ENCODE data around the gene FAM20C. TPM values are rescaled to one million over a fixed set of nuclear protein-coding genes. Genes with fewer than 3 reads are reported as not detected.

Gene FAM20C
- total and polyA plus RNA-seq, 10 of the 15 experiments (the other 5 are each of a cell fraction or from before 2014, with no cell fraction given), result 0.44 TPM; not detected in 9

GRCh38 chr7:167090-167855, 25.1 kb upstream of the FAM20C start:
- intact Hi-C loops (cut with micrococcal nuclease; ENCODE audit: unreplicated experiment), result no loop called here
- 16% methylated on average over 25 of the region's 25 CpGs for WGBS (ENCODE audit: insufficient coverage, insufficient replicate concordance, low lambda C conversion rate, missing lambda C conversion rate)

More at GRCh38 chr7:167090-167855, 25.1 kb upstream of the FAM20C start:
- ChIA-PET CTCF (no interaction called here), RAD21 (ENCODE audit: unreplicated experiment) (no interaction called here), SMC1A (ENCODE audit: uncharacterized antibody, unreplicated experiment) (no interaction called here), POLR2A (no interaction called here)
- Histone ChIP-seq H3K27me3 (replicated peaks in 1 of 2; ENCODE audit: control insufficient read depth in 2 of 2, insufficient read depth in 2 of 2, low read length in 1 of 2) (no peaks in the 10 kb centered on the region), H3K27ac (ENCODE audit: control insufficient read depth, insufficient read depth) (no peak overlapping the region), H3K36me3 (ENCODE audit: control insufficient read depth in 2 of 2, insufficient read depth in 2 of 2, low read length in 1 of 2) (no peaks in the 10 kb centered on the region), H3K4me1 (ENCODE audit: control insufficient read depth, insufficient read depth, low read length) (no peaks in the 10 kb centered on the region), H4K20me1 (ENCODE audit: control insufficient read depth, insufficient read depth) (no peaks in the 10 kb centered on the region), H3K4me3 (no peak overlapping the region), H3K79me2 (ENCODE audit: control insufficient read depth, insufficient read depth, low read length) (no peaks in the 10 kb centered on the region), H3K9me3 (replicated peaks; ENCODE audit: control insufficient read depth, insufficient read depth, low read length) (no peaks in the 10 kb centered on the region), H3K9ac (ENCODE audit: control insufficient read depth, insufficient read depth, low read length) (no peak overlapping the region), H3K4me2 (ENCODE audit: control insufficient read depth, insufficient read depth) (no peak overlapping the region), H2AFZ (ENCODE audit: control insufficient read depth, low read depth, low read length) (no peak overlapping the region)
- in situ Hi-C loops (cut with MboI), result no loop called here
- TF ChIP-seq LARP7 (IDR thresholded peaks at IDR 0.05), result no peak
- TF ChIP-seq NRF1 (conservative IDR thresholded peaks at IDR 0.05; ENCODE audit: low read depth, low read length), result no peak
- TF ChIP-seq, protein P1, sequence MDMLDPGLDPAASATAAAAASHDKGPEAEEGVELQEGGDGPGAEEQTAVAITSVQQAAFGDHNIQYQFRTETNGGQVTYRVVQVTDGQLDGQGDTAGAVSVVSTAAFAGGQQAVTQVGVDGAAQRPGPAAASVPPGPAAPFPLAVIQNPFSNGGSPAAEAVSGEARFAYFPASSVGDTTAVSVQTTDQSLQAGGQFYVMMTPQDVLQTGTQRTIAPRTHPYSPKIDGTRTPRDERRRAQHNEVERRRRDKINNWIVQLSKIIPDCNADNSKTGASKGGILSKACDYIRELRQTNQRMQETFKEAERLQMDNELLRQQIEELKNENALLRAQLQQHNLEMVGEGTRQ (IDR thresholded peaks at IDR 0.05; ENCODE audit: borderline replicate concordance, low read depth, low read length), result no peak
- no peak for TF ChIP-seq SIX5 (IDR thresholded peaks at IDR 0.05; ENCODE audit: low read depth, low read length, severe bottlenecking)
- no peak for TF ChIP-seq STAT3 (IDR thresholded peaks at IDR 0.05; ENCODE audit: low read depth, low read length)
- TF ChIP-seq SP1 (IDR thresholded peaks at IDR 0.05; ENCODE audit: low read depth, low read length), result no peak
- TF ChIP-seq BACH1 (IDR thresholded peaks at IDR 0.05; ENCODE audit: borderline replicate concordance), result no peak
- no peak for TF ChIP-seq DPF2 (IDR thresholded peaks at IDR 0.05)
- no peak for TF ChIP-seq SUPT20H (IDR thresholded peaks at IDR 0.05; ENCODE audit: borderline replicate concordance, control insufficient read depth, low read depth, low read length)
- no peak for TF ChIP-seq CHD2 (IDR thresholded peaks at IDR 0.05; ENCODE audit: borderline replicate concordance, low read depth, low read length)
- TF ChIP-seq, protein P2, sequence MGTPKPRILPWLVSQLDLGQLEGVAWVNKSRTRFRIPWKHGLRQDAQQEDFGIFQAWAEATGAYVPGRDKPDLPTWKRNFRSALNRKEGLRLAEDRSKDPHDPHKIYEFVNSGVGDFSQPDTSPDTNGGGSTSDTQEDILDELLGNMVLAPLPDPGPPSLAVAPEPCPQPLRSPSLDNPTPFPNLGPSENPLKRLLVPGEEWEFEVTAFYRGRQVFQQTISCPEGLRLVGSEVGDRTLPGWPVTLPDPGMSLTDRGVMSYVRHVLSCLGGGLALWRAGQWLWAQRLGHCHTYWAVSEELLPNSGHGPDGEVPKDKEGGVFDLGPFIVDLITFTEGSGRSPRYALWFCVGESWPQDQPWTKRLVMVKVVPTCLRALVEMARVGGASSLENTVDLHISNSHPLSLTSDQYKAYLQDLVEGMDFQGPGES (IDR thresholded peaks at IDR 0.05), result no peak
- TF ChIP-seq TAF1 (IDR thresholded peaks at IDR 0.05; ENCODE audit: borderline replicate concordance, low read depth, low read length), result no peak
- no peak for TF ChIP-seq RB1 (IDR thresholded peaks at IDR 0.05; ENCODE audit: borderline replicate concordance)
- TF ChIP-seq ZBTB40 (IDR thresholded peaks at IDR 0.05; ENCODE audit: borderline replicate concordance), result no peak
- TF ChIP-seq RBBP5 (conservative IDR thresholded peaks at IDR 0.05), result no peak
- FAIRE-seq (no peak), ATAC-seq (no peak), DNase-seq (ENCODE audit: low read depth, low spot score) (no peak)
- no TSS peak for BruUV-seq (replicated peaks)
